Tibial nerve (tissue), 4 donors: ENCODE measurements around the gene MUC5B. TPM values are rescaled to one million over a fixed set of nuclear protein-coding genes. Genes with fewer than 3 reads are reported as not detected.
"Not testable (repeated sequence)": the region's sequence is repeated elsewhere in the genome, so short reads cannot be mapped to it uniquely, and the experiment has no call there.

ENCODE experiments used
- DNase-seq, 2 donors: peaks; one replicate each; pipeline ENCODE4 v3.0.0-alpha.2; 2019; ENCODE audit warnings: low spot score in 2 of 2
- H3K27ac ChIP-seq, 4 donors: fragments of 200-600 bp; sonication (generic) in 3 of 4; one replicate each; pipeline ENCODE4 v1.5.1; 2017 to 2019; ENCODE audit warnings: mild to moderate bottlenecking in 1 of 4
- H3K27me3 ChIP-seq, 2 donors: fragments of 200-600 bp; sonication (generic) in 1 of 2; one replicate each; pipeline versions ENCODE4 v1.5.1 to v1.6.0; 2017 to 2019
- H3K36me3 ChIP-seq, 3 donors: fragments of 200-600 bp; sonication (generic); one replicate each; pipeline ENCODE4 v1.5.1; 2018 to 2019
- H3K4me1 ChIP-seq, 4 donors: fragments of 200-600 bp; sonication (generic) in 3 of 4; one replicate each; pipeline ENCODE4 v1.5.1; 2017 to 2019
- H3K4me3 ChIP-seq, 4 donors: fragments of 200-600 bp; sonication (generic) in 3 of 4; one replicate each; pipeline ENCODE4 v1.5.1; 2017 to 2019; ENCODE audit warnings: mild to moderate bottlenecking in 1 of 4, moderate library complexity in 1 of 4
- H3K9me3 ChIP-seq, 4 donors: fragments of 200-600 bp; sonication (generic) in 3 of 4; one replicate each; pipeline ENCODE4 v1.5.1; 2017 to 2019
- CTCF ChIP-seq, 5 experiments: fragments of 200-600 bp in 3 of 5; fragments of 450-650 bp in 2 of 5; sonication (generic) in 3 of 5; IDR thresholded peaks; one replicate each; pipeline ENCODE4 v1.5.1; 2016 to 2019; ENCODE audit warnings: antibody characterized with exemption in 5 of 5, mild to moderate bottlenecking in 3 of 5, moderate library complexity in 2 of 5
- EP300 ChIP-seq, 2 donors: sonication (generic); formaldehyde crosslinking; IDR thresholded peaks; one replicate each; pipeline ENCODE4 v1.6.1; 2017; ENCODE audit warnings: antibody characterized with exemption in 2 of 2, mild to moderate bottlenecking in 1 of 2
- POLR2A ChIP-seq, 2 donors: fragments of 450-650 bp; IDR thresholded peaks; one replicate each; pipeline ENCODE4 v1.6.1; 2017; ENCODE audit warnings: antibody characterized with exemption in 2 of 2, mild to moderate bottlenecking in 2 of 2, moderate library complexity in 2 of 2
- WGBS, 2 donors: methylation state at CpG; one replicate each; pipeline ENCODE4 v1.1.5; 2018; 5-methylcytosine and 5-hydroxymethylcytosine counted together
- total RNA-seq, 4 donors: library from RNA; depleted of rRNA; stranded (reverse); fragments of >200 nt; gene quantifications; one replicate each; pipeline ENCODE4 v1.1.0, GENCODE V29; 2016

The MUC5B gene
- total RNA-seq, 4 donors from 2014 or later: under 0.01 to 0.22 TPM; not detected in 2

GRCh38 chr11:1179641-1180040 is 43.2 kb upstream of the MUC5B start:
- Histone ChIP-seq H3K36me3 (no peaks in the 10 kb centered on the region), H3K27me3 (no peaks in the 10 kb centered on the region), H3K4me1 (no peaks in the 10 kb centered on the region), H3K9me3 (no peaks in the 10 kb centered on the region), H3K4me3 (no peak overlapping the region), H3K27ac (no peak overlapping the region)
- WGBS, 2 donors: 74 to 88% methylated on average over 14 to 16 of the region's 17 CpGs
- DNase-seq: no peak
- TF ChIP-seq EP300 (IDR thresholded peaks at IDR 0.05) (no peak), POLR2A (IDR thresholded peaks at IDR 0.05) (no peak), CTCF (IDR thresholded peaks at IDR 0.05) (no peak)

GRCh38 chr11:1180171-1180570 is 42.7 kb upstream of the MUC5B start:
- Histone ChIP-seq H3K36me3 (no peaks in the 10 kb centered on the region), H3K4me3 (no peak overlapping the region), H3K27me3 (no peaks in the 10 kb centered on the region), H3K27ac (no peak overlapping the region), H3K9me3 (no peaks in the 10 kb centered on the region), H3K4me1 (no peaks in the 10 kb centered on the region)
- TF ChIP-seq EP300 (IDR thresholded peaks at IDR 0.05) (no peak), POLR2A (IDR thresholded peaks at IDR 0.05) (no peak), CTCF (IDR thresholded peaks at IDR 0.05) (no peak)
- no peak for DNase-seq
- 79 to 88% methylated on average over 5 to 15 of the region's 15 CpGs for WGBS, 2 donors

- Histone ChIP-seq H3K27ac (no peak overlapping the region), H3K4me1 (no peaks in the 10 kb centered on the region), H3K36me3 (no peaks in the 10 kb centered on the region), H3K4me3 (no peak overlapping the region), H3K9me3 (no peaks in the 10 kb centered on the region), H3K27me3 (no peaks in the 10 kb centered on the region)
- WGBS, 2 donors: 83 to 89% methylated on average over 13 to 29 of the region's 29 CpGs
- no peak for DNase-seq
- no peak for TF ChIP-seq EP300 (IDR thresholded peaks at IDR 0.05)
- TF ChIP-seq CTCF (IDR thresholded peaks at IDR 0.05): no peak
Observed at GRCh38 chr11:1180947-1181391, 41.9 kb upstream of the MUC5B start.

- Histone ChIP-seq H3K36me3 (no peaks in the 10 kb centered on the region), H3K27ac (no peak overlapping the region), H3K4me3 (no peak overlapping the region), H3K9me3 (no peaks in the 10 kb centered on the region), H3K27me3 (no peaks in the 10 kb centered on the region), H3K4me1 (no peaks in the 10 kb centered on the region)
- no peak for DNase-seq
- no peak for TF ChIP-seq POLR2A (IDR thresholded peaks at IDR 0.05)
- no peak for TF ChIP-seq CTCF (IDR thresholded peaks at IDR 0.05)
- no peak for TF ChIP-seq EP300 (IDR thresholded peaks at IDR 0.05)
- WGBS, 2 donors: 63 to 71% methylated on average over 9 to 10 of the region's 10 CpGs
Observed at GRCh38 chr11:1181420-1181819, 41.4 kb upstream of the MUC5B start.

- H3K4me1 ChIP-seq: no peaks in the 10 kb centered on the region
- no peak overlapping the region for H3K27ac ChIP-seq
- H3K27me3 ChIP-seq: no peaks in the 10 kb centered on the region
- no peak for TF ChIP-seq EP300 (IDR thresholded peaks at IDR 0.05)
- no peak for TF ChIP-seq POLR2A (IDR thresholded peaks at IDR 0.05)
- no peak for TF ChIP-seq CTCF (IDR thresholded peaks at IDR 0.05)
- H3K4me3 ChIP-seq: no peak overlapping the region
- H3K36me3 ChIP-seq: no peaks in the 10 kb centered on the region
- WGBS, 2 donors: 88 to 89% methylated on average over 36 to 38 of the region's 41 CpGs
- no peak for DNase-seq
- H3K9me3 ChIP-seq: no peaks in the 10 kb centered on the region
Observed at GRCh38 chr11:1181853-1182535, 40.9 kb upstream of the MUC5B start.

- not testable (repeated sequence) for H3K9me3 ChIP-seq, H3K27ac ChIP-seq, H3K4me3 ChIP-seq, H3K27me3 ChIP-seq, DNase-seq, H3K36me3 ChIP-seq, H3K4me1 ChIP-seq
- 90 to 92% methylated on average over 8 to 15 of the region's 22 CpGs for WGBS, 2 donors
Observed at GRCh38 chr11:1184139-1184538, 38.7 kb upstream of the MUC5B start.

- H3K36me3 ChIP-seq, H3K27ac ChIP-seq, DNase-seq, H3K9me3 ChIP-seq, H3K4me3 ChIP-seq, H3K4me1 ChIP-seq: not testable (repeated sequence)
- peaks cover 0 to 16% of the 10 kb centered on the region in 2 donors for H3K27me3 ChIP-seq
- WGBS, 2 donors: 79 to 88% methylated on average over 9 to 12 of the region's 15 CpGs
Observed at GRCh38 chr11:1188451-1189130, 34.3 kb upstream of the MUC5B start.

- not testable (repeated sequence) for DNase-seq, H3K4me3 ChIP-seq, H3K27ac ChIP-seq, H3K9me3 ChIP-seq, H3K36me3 ChIP-seq, H3K4me1 ChIP-seq
- H3K27me3 ChIP-seq: peaks cover 0 to 16% of the 10 kb centered on the region in 2 donors
- 66 to 75% methylated on average over 5 to 8 of the region's 12 CpGs for WGBS, 2 donors
Observed at GRCh38 chr11:1189816-1190215, 33.0 kb upstream of the MUC5B start.
